HG03457 (cell line): ENCODE measurements around the gene GUCY2F.

Source experiments
- ATAC-seq: cut with Tn5 transposase; IDR thresholded peaks from one replicate; pipeline ENCODE4 v1.9.1; 2021; ENCODE audit warnings: moderate number of reproducible peaks; ENCODE audit not compliant: unreplicated experiment

GUCY2F gene

DNA sequence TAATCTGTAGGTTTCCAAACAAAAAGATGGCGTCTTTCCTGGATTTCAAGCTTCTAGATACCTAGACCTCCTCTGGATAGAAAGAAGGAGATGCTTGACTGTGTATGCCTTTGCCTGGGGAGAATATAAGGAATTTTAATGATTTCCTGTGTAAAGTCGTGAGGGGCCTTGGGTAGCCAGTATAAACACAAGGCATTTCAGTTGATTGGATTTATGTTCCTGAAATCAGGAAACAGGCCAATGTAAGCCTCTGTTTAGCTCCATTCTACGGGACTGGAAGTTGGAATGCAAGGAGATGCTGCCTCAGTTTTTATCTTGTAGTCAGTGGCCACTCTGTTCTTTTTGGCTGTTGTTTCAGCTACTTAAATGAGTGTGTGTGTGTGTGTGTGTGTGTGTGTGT is 137.2 kb downstream of the GUCY2F start:
- no peak for ATAC-seq

- ATAC-seq, result no peak
Observed at GRCh38 chrX:109344101-109344500, 137.8 kb downstream of the GUCY2F start.

DNA sequence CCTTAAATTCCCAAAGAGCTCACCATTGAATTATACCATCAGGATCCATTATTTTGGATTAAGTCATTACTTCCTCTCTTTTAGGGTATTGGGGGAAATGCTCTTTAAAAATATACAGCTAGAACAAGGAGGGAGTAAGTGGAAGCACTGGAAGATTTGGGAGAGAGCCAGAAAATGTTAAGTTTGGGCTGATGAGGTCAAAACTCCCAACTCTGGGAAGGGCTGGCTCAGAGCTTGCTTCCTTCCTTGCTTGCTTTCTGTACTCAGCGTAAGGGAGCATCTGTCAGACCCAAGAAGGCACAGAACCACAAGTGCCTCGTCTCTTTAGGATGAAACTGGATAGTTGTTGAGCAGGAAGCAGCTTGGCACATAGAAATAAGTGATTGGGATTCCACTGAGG is 138.2 kb downstream of the GUCY2F start:
- no peak for ATAC-seq

- no peak for ATAC-seq
Observed at GRCh38 chrX:109336141-109336540, 145.7 kb downstream of the GUCY2F start.

DNA sequence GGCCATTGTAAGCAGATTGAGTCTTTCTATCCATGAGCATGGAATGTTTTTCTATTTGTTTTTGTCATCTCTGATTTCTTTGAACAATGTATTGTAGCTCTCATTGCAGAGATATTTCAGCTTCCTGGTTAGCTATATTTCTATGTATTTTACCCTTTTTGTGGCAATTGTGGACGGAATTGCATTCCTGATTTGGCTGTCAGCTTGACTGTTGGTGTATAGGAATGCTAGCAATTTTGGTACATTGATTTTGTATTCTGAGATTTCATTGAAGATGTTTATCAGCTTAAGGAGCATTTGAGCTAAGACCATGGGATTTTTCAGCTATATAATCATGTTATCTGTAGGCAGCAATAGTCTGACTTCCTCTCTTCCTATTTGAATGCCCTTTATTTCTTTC is 154.6 kb downstream of the GUCY2F start:
- no peak for ATAC-seq
